Neural cell (in vitro differentiated cells): ENCODE results near the gene PUM1. TPM values are rescaled to one million over a fixed set of nuclear protein-coding genes. Genes with fewer than 3 reads are reported as not detected.

Experiments
- H2AFZ ChIP-seq: fragments of 200-600, 300-800 bp; sonication (generic), shearing (Covaris generic); 2 replicates; pipeline ENCODE4 v1.6.0; 2014; ENCODE audit warnings: low read depth, mild to moderate bottlenecking, antibody characterized with exemption, low read length, moderate library complexity
- H3F3A ChIP-seq: fragments of 200-600 bp; shearing (Covaris generic); 2 replicates; pipeline ENCODE4 v1.6.1; 2016; ENCODE audit warnings: mild to moderate bottlenecking, moderate library complexity, mixed read lengths, antibody characterized with exemption, low read length; ENCODE audit not compliant: insufficient read depth, poor library complexity, severe bottlenecking
- H3K27ac ChIP-seq: fragments of 200-600, 300-800 bp; sonication (generic), shearing (Covaris generic); 2 replicates; pipeline ENCODE4 v1.5.1; 2014; ENCODE audit warnings: mild to moderate bottlenecking, low read length, moderate library complexity
- H3K27me3 ChIP-seq: fragments of 300-800, 200-600 bp; sonication (generic), shearing (Covaris generic); 2 replicates; pipeline ENCODE4 v1.6.0; 2014; ENCODE audit warnings: mild to moderate bottlenecking, low read depth, low read length, moderate library complexity; ENCODE audit not compliant: insufficient read depth
- H3K36me3 ChIP-seq: fragments of 300-800, 200-600 bp; sonication (generic), shearing (Covaris generic); 2 replicates; pipeline ENCODE4 v1.5.1; 2014; ENCODE audit warnings: mild to moderate bottlenecking, antibody characterized with exemption, low read length, moderate library complexity; ENCODE audit not compliant: insufficient read depth
- H3K4me2 ChIP-seq: fragments of 300-800, 200-600 bp; sonication (generic), shearing (Covaris generic); 2 replicates; pipeline ENCODE4 v1.6.0; 2014; ENCODE audit warnings: mild to moderate bottlenecking, low read length
- H3K4me3 ChIP-seq: fragments of 300-800, 200-600 bp; sonication (generic), shearing (Covaris generic); 2 replicates; pipeline ENCODE4 v1.5.1; 2014; ENCODE audit warnings: mild to moderate bottlenecking, low read length, moderate library complexity
- H3K79me2 ChIP-seq: fragments of 200-600 bp; shearing (Covaris generic); replicated peaks from 2 replicates; pipeline ENCODE4 v1.6.0; 2014; ENCODE audit warnings: mild to moderate bottlenecking, low read length, moderate library complexity; ENCODE audit not compliant: insufficient read depth
- H3K9ac ChIP-seq: fragments of 300-800, 200-600 bp; sonication (generic), shearing (Covaris generic); 2 replicates; pipeline ENCODE4 v1.6.1; 2016; ENCODE audit warnings: mild to moderate bottlenecking, low read length, mixed read lengths
- H3K9me2 ChIP-seq: fragments of 200-600 bp; shearing (Covaris generic); 2 replicates; pipeline ENCODE4 v1.6.1; 2016; ENCODE audit warnings: mild to moderate bottlenecking, low read length, mixed read lengths; ENCODE audit not compliant: insufficient read depth
- H3K9me3 ChIP-seq: fragments of 200-600, 300-800 bp; sonication (generic), shearing (Covaris generic); 2 replicates; pipeline ENCODE4 v1.6.1; 2016; ENCODE audit warnings: mild to moderate bottlenecking, mixed run types, low read length, moderate library complexity, mixed read lengths
- H4K20me1 ChIP-seq: fragments of 200-600 bp; shearing (Covaris generic); 2 replicates; pipeline ENCODE4 v1.6.1; 2016; ENCODE audit warnings: mild to moderate bottlenecking, mixed run types; ENCODE audit not compliant: insufficient read depth
- EP300 ChIP-seq: fragments of 450-650 bp; conservative IDR thresholded peaks from 2 replicates; pipeline ENCODE4 v1.6.1; 2014; ENCODE audit warnings: antibody characterized with exemption, mild to moderate bottlenecking, moderate library complexity; ENCODE audit not compliant: poor library complexity, severe bottlenecking
- EZH2 ChIP-seq: fragments of 200-600, 300-800 bp; shearing (Covaris generic), sonication (generic); IDR thresholded peaks from 2 replicates; pipeline ENCODE4 v1.6.1; 2014; ENCODE audit warnings: antibody characterized with exemption, low read length, borderline replicate concordance, mild to moderate bottlenecking; ENCODE audit not compliant: insufficient read depth, poor library complexity, severe bottlenecking
- MXI1 ChIP-seq: fragments of 450-650 bp; conservative IDR thresholded peaks from 2 replicates; pipeline ENCODE4 v1.6.1; 2014; ENCODE audit warnings: antibody characterized with exemption, mild to moderate bottlenecking; ENCODE audit not compliant: poor library complexity, severe bottlenecking
- POLR2AphosphoS5 ChIP-seq: IDR thresholded peaks from 2 replicates; pipeline ENCODE4 v1.6.1; 2012
- RAD21 ChIP-seq: fragments of 450-650 bp; conservative IDR thresholded peaks from 2 replicates; pipeline ENCODE4 v1.6.1; 2014; ENCODE audit warnings: antibody characterized with exemption, mild to moderate bottlenecking, moderate library complexity
- REST ChIP-seq: IDR thresholded peaks from 2 replicates; pipeline ENCODE4 v1.6.1; 2012; ENCODE audit warnings: borderline replicate concordance
- SMC3 ChIP-seq: fragments of 450-650 bp; conservative IDR thresholded peaks from 2 replicates; pipeline ENCODE4 v1.6.1; 2014; ENCODE audit warnings: antibody characterized with exemption, mild to moderate bottlenecking, moderate library complexity; ENCODE audit not compliant: poor library complexity
- TAF1 ChIP-seq: IDR thresholded peaks from 2 replicates; pipeline ENCODE4 v1.6.1; 2012; ENCODE audit warnings: low read depth
- polyA plus RNA-seq: library from polyadenylated mRNA; depleted of rRNA; stranded (reverse); fragments of >200 nt; gene quantifications from 2 replicates; pipeline ENCODE4 v1.2.3, GENCODE V29; 2014
- TF ChIP-seq, protein P1 (sequence below): fragments of 450-650 bp; IDR thresholded peaks from 2 replicates; pipeline ENCODE4 v1.5.1; 2014; ENCODE audit warnings: antibody characterized with exemption, mild to moderate bottlenecking, moderate library complexity; ENCODE audit not compliant: poor library complexity, severe bottlenecking

The PUM1 gene
- polyA plus RNA-seq, 1 donor from 2014 or later = 60.8 TPM

GRCh38 chr1:30955448-30956015 lies 110.0 kb downstream of the PUM1 start:
- Histone ChIP-seq H3K79me2 (peaks cover 21% of the 10 kb centered on the region), H2AFZ (no peak overlapping the region), H3K27me3 (no peaks in the 10 kb centered on the region), H3K9me3 (no peaks in the 10 kb centered on the region), H3F3A (no peaks in the 10 kb centered on the region), H3K27ac (no peak overlapping the region), H3K9ac (no peak overlapping the region), H3K36me3 (peaks cover 23% of the 10 kb centered on the region), H3K9me2 (no peaks in the 10 kb centered on the region), H3K4me2 (no peak overlapping the region), H3K4me3 (no peak overlapping the region), H4K20me1 (no peaks in the 10 kb centered on the region)
- TF ChIP-seq, protein P1, sequence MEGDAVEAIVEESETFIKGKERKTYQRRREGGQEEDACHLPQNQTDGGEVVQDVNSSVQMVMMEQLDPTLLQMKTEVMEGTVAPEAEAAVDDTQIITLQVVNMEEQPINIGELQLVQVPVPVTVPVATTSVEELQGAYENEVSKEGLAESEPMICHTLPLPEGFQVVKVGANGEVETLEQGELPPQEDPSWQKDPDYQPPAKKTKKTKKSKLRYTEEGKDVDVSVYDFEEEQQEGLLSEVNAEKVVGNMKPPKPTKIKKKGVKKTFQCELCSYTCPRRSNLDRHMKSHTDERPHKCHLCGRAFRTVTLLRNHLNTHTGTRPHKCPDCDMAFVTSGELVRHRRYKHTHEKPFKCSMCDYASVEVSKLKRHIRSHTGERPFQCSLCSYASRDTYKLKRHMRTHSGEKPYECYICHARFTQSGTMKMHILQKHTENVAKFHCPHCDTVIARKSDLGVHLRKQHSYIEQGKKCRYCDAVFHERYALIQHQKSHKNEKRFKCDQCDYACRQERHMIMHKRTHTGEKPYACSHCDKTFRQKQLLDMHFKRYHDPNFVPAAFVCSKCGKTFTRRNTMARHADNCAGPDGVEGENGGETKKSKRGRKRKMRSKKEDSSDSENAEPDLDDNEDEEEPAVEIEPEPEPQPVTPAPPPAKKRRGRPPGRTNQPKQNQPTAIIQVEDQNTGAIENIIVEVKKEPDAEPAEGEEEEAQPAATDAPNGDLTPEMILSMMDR = no peak

DNA sequence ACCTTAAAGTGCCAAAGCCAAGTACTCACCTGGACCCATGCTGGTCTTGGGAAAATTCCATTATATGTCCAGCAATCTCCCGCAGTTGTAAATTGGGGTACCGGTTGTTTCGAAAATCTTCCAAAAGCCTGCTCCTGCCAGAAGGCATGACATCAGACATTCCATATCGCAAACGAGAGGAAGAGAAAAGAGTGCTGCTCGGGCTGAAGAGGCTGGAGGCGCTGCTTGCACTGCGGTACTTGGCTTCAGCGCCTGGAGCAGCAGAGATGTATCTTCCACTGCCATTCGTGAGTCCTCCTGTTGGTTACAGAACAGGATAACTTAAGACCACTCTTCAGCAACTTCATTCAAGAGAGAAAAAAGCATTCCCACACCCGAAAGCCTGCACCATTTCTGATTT lies 111.8 kb downstream of the PUM1 start:
- no peak overlapping the region for H3K27ac ChIP-seq

More for the DNA sequence above, 111.8 kb downstream of the PUM1 start:
- Histone ChIP-seq H3F3A (no peaks in the 10 kb centered on the region), H3K4me2 (no peak overlapping the region), H3K9me2 (no peaks in the 10 kb centered on the region), H2AFZ (no peak overlapping the region), H3K27me3 (no peaks in the 10 kb centered on the region), H3K79me2 (peaks cover 14% of the 10 kb centered on the region), H3K4me3 (no peak overlapping the region), H3K9ac (no peak overlapping the region), H4K20me1 (no peaks in the 10 kb centered on the region), H3K36me3 (peaks cover 28% of the 10 kb centered on the region), H3K9me3 (no peaks in the 10 kb centered on the region)
- TF ChIP-seq EP300 (no peak), MXI1 (no peak), SMC3 (no peak), TAF1 (no peak), EZH2 (no peak), REST (no peak), RAD21 (no peak), POLR2AphosphoS5 (no peak)
- TF ChIP-seq, protein P1 = no peak
